ENCODE measurements around the gene FXYD7.

Gene FXYD7

GRCh38 chr19:35122687-35123551 is 20.1 kb upstream of the FXYD7 start:
- H3K4me3 ChIP-seq (ENCODE audit: low read depth, low read length) = no peak overlapping the region
- no peak for TF ChIP-seq CTCF (conservative IDR thresholded peaks at IDR 0.05; ENCODE audit: low read depth, low read length)
- DNase-seq (ENCODE audit: low read depth) = no peak

DNA sequence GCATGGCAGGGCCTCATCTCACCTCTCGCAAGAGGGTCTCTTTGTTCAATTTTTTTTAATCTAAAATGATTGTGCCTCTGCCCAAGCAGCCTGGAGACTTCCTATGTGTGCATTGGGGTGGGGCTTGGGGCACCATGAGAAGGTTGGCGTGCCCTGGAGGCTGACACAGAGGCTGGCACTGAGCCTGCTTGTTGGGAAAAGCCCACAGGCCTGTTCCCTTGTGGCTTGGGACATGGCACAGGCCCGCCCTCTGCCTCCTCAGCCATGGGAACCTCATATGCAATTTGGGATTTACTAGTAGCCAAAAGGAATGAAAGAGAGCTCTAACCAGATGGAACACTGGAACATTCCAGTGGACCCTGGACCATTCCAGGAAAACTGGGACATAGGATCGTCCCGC is 19.5 kb upstream of the FXYD7 start:
- TF ChIP-seq CTCF (conservative IDR thresholded peaks at IDR 0.05; ENCODE audit: low read depth, low read length) = no peak
- DNase-seq (ENCODE audit: low read depth) = no peak
- H3K4me3 ChIP-seq (ENCODE audit: low read depth, low read length) = no peak overlapping the region

- TF ChIP-seq CTCF (conservative IDR thresholded peaks at IDR 0.05; ENCODE audit: low read depth, low read length) = no peak
- H3K4me3 ChIP-seq (ENCODE audit: low read depth, low read length) = peak overlapping the region; percentile 83
- DNase-seq (ENCODE audit: low read depth) = peak; percentile 92
Observed at GRCh38 chr19:35124098-35125060, 18.7 kb upstream of the FXYD7 start.

DNA sequence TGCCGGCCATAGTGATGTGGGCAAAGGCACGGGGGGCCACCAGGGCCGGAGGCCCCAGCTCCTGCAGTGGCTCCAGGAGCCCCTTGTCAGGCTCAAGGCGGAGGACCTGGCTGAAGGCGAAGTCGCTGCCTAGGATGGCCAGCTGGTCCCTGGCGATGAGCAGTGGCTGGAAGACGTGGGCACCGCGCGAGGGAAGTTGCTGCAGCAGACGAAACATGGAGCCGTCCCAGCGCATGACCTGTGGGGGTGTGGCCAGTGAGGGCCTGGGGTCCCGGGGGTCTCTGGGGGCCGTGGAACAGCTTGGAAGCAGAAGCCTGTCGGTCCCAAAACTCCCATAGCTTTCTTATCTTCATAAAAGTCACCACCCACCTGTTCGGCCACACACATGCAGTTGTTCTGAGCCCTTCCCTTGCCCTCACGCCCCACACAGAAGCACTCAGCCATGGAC is 17.8 kb upstream of the FXYD7 start:
- H3K4me3 ChIP-seq (ENCODE audit: low read depth, low read length) = no peak overlapping the region
- DNase-seq (ENCODE audit: low read depth) = no peak
- no peak for TF ChIP-seq CTCF (conservative IDR thresholded peaks at IDR 0.05; ENCODE audit: low read depth, low read length)

GRCh38 chr19:35125749-35126623 is 17.1 kb upstream of the FXYD7 start:
- no peak for DNase-seq (ENCODE audit: low read depth)
- TF ChIP-seq CTCF (conservative IDR thresholded peaks at IDR 0.05; ENCODE audit: low read depth, low read length) = no peak
- H3K4me3 ChIP-seq (ENCODE audit: low read depth, low read length) = no peak overlapping the region

- TF ChIP-seq CTCF (conservative IDR thresholded peaks at IDR 0.05; ENCODE audit: low read depth, low read length) = no peak
- DNase-seq (ENCODE audit: low read depth) = no peak
- no peak overlapping the region for H3K4me3 ChIP-seq (ENCODE audit: low read depth, low read length)
Observed at GRCh38 chr19:35126624-35126959, 16.5 kb upstream of the FXYD7 start.
